Right lobe of liver (tissue), 6 donors: ENCODE data around the gene USH1C. TPM values are rescaled to one million over a fixed set of nuclear protein-coding genes. Genes with fewer than 3 reads are reported as not detected.
A peak's percentile ranks its signal among the peaks of the same experiment; 100 is the strongest.

Source experiments
- ATAC-seq, 4 donors: fragments of 200-7000 bp; cut with Tn5 transposase; one replicate each; pipeline ENCODE4 v1.9.1; 2020; ENCODE audit warnings: mild to moderate bottlenecking in 4 of 4, moderate library complexity in 4 of 4
- DNase-seq, 3 donors: peaks; one replicate each; pipeline ENCODE4 v3.0.0-alpha.2; 2020
- H3K27ac ChIP-seq, 3 donors: fragments of 200-600 bp; one replicate each; pipeline ENCODE4 v1.8.0; 2022
- H3K27me3 ChIP-seq, 2 donors: fragments of 200-600 bp; one replicate each; pipeline ENCODE4 v1.8.0; 2022
- H3K36me3 ChIP-seq, 4 donors: fragments of 200-600 bp; sonication (generic) in 1 of 4; one replicate each; pipeline versions ENCODE4 v1.5.1 to v1.8.0; 2017 to 2022; ENCODE audit warnings: control low read depth in 1 of 4
- H3K4me1 ChIP-seq, 4 donors: fragments of 200-600 bp; sonication (generic) in 1 of 4; one replicate each; pipeline versions ENCODE4 v1.5.1 to v1.8.0; 2017 to 2022; ENCODE audit warnings: control low read depth in 1 of 4
- H3K4me3 ChIP-seq, 3 donors: fragments of 200-600 bp; one replicate each; pipeline ENCODE4 v1.8.0; 2022
- H3K9me3 ChIP-seq, 4 donors: fragments of 200-600 bp; sonication (generic) in 1 of 4; one replicate each; pipeline versions ENCODE4 v1.5.1 to v1.8.0; 2017 to 2022; ENCODE audit warnings: control low read depth in 1 of 4
- POLR2A ChIP-seq: fragments of 450-650 bp; IDR thresholded peaks from one replicate; pipeline ENCODE4 v1.6.1; 2017; ENCODE audit warnings: antibody characterized with exemption, mild to moderate bottlenecking
- WGBS: methylation state at CpG from one replicate; pipeline ENCODE4 v1.1.6; 2018; ENCODE audit warnings: low coverage, low lambda C conversion rate; ENCODE audit not compliant: insufficient coverage; ENCODE audit errors: missing lambda C conversion rate; 5-methylcytosine and 5-hydroxymethylcytosine counted together
- intact Hi-C, 2 donors: fragments of 100-400 bp; cut with DNase I; formaldehyde crosslinking; loops; one replicate each; pipeline versions ENCODE4 v1.11.2 to v1.14.1; 2022
- total RNA-seq, 6 experiments: library from RNA; depleted of rRNA in 2 of 6; stranded (reverse); fragments of >200 nt in 2 of 6; fragmentation: NEBNext Ultra II Directional in 3 of 6; extraction: Animal tissue kit (Norgen Biotek cat#: 25700) in 3 of 6; gene quantifications; one replicate each; pipeline versions ENCODE4 v1.1.0 to v1.2.4, GENCODE V29; 2016 to 2023
- TF ChIP-seq, protein P1 (sequence below), 4 donors: fragments of 200-600 bp in 3 of 4; fragments of 450-650 bp in 1 of 4; IDR thresholded peaks; one replicate each; pipeline versions ENCODE4 v1.5.1 to v1.8.0; 2016 to 2022; ENCODE audit warnings: antibody characterized with exemption in 4 of 4, mild to moderate bottlenecking in 2 of 4
- donor health status: DM: no; HTN: yes; CAD: no.
- donor health status: DM: no; HTN: no; CAD: no.
- donor health status: DM: no; HTN: no; CAD: no.
- donor health status: DM: no; HTN: yes; CAD: no.
- donor health status: DM: no; HTN: yes; CAD: no.

USH1C gene
- total RNA-seq, 6 experiments from 2014 or later: 0.15 to 1.2 (median 0.58) TPM

DNA sequence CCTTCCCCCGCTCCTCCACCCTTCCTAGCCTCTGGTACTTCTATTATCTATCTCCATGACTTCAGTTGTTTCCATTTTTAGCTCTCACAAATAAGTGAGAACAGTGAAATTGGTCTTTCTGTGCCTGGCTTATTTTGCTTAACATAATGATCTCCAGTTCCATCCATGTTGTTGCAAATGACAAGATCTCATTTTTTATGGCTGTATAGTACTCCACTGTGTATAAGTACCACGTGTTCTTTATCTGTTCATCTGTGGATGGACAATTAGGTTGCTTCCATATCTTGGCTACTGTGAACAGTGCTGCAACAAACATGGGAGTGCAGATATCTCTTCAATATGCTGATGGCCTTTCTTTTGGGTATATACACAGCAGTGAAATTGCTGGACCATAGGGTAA lies 60.7 kb downstream of the USH1C start:
- DNase-seq: no peak
- no peaks in the 10 kb centered on the region for H3K36me3 ChIP-seq
- H3K27ac ChIP-seq: no peak overlapping the region
- H3K9me3 ChIP-seq: no peaks in the 10 kb centered on the region
- WGBS: 54% methylated on average over 2 of the region's 2 CpGs
- H3K4me1 ChIP-seq: no peaks in the 10 kb centered on the region
- no peak overlapping the region for H3K4me3 ChIP-seq
- intact Hi-C loops: no loop called here
- no peak for TF ChIP-seq POLR2A
- TF ChIP-seq, protein P1, sequence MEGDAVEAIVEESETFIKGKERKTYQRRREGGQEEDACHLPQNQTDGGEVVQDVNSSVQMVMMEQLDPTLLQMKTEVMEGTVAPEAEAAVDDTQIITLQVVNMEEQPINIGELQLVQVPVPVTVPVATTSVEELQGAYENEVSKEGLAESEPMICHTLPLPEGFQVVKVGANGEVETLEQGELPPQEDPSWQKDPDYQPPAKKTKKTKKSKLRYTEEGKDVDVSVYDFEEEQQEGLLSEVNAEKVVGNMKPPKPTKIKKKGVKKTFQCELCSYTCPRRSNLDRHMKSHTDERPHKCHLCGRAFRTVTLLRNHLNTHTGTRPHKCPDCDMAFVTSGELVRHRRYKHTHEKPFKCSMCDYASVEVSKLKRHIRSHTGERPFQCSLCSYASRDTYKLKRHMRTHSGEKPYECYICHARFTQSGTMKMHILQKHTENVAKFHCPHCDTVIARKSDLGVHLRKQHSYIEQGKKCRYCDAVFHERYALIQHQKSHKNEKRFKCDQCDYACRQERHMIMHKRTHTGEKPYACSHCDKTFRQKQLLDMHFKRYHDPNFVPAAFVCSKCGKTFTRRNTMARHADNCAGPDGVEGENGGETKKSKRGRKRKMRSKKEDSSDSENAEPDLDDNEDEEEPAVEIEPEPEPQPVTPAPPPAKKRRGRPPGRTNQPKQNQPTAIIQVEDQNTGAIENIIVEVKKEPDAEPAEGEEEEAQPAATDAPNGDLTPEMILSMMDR (IDR thresholded peaks at IDR 0.05): no peak
- no peaks in the 10 kb centered on the region for H3K27me3 ChIP-seq
- ATAC-seq: no peak

DNA sequence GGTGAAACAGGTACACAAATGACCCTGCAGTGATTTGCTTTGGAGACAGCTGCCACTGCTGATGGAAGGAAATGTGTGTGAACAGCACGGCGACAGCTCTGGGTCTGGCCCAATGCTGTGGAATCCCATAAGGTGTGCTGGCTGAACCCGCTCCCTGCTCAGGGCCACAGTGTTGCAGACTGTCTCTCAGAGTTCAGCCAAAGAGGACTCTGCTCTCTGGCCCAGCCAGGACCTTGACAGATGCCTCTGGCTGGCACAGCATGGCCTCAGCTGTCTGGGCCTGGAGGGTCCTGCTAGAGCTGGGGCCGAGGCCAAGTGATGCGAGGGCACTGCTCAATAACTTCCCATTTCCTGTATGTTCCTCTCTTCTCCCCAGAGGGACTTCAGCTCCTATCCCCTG lies 62.3 kb downstream of the USH1C start:
- no peak overlapping the region for H3K27ac ChIP-seq
- no CpG with 5 or more reads among the region's 5 CpGs for WGBS
- TF ChIP-seq, protein P1 (IDR thresholded peaks at IDR 0.05): no peak
- H3K4me3 ChIP-seq: no peak overlapping the region
- H3K27me3 ChIP-seq: no peaks in the 10 kb centered on the region
- intact Hi-C loops: no loop called here
- H3K4me1 ChIP-seq: no peaks in the 10 kb centered on the region
- ATAC-seq (peak in 1 of 4 donors; percentile 35), DNase-seq (no peak)
- no peaks in the 10 kb centered on the region for H3K9me3 ChIP-seq
- no peaks in the 10 kb centered on the region for H3K36me3 ChIP-seq

DNA sequence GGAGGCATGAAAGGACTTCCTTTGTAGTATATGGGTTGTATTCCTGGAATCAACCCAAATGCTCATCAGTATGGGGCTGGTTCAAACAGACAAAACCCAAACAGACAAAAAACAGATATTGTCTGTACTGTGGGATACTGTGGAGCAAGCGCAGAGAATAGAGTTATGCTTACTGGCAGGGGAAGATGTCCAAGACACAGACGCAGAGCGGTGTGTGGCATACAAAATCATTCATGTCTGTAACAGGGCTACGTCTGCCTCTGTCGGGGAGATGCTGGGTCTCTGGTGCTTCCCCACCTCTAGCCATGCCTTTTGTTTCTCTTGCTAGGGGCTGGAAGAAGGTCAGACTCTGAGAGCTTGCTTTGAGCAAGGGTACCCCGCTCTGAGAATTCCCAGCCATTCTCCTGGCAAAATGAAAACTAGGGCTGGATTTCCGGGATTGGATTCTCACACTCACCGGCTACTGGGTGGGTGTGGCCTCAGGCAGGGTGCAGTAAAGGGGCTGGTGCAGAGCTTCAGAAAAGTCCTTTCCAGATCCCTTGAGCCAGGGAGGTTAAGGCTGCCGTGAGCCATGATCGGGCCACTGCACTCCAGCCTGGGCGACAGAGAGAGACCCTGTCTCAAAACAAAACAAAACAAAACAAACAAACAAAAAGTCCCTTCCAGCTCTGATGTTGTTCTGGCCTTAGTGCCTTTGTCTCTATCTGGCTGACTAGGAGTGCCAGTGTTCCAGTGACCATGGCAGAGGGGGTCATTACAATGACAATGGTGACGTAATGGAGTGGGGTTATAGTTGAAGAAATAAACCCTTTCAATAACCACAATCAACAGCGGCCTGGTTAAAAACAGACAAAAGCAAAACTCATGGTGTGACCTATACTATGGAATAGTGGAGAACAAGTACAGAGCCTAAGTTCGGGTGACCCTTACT lies 64.7 kb downstream of the USH1C start:
- no peaks in the 10 kb centered on the region for H3K27me3 ChIP-seq
- WGBS: 25% methylated on average over 12 of the region's 14 CpGs

DNA sequence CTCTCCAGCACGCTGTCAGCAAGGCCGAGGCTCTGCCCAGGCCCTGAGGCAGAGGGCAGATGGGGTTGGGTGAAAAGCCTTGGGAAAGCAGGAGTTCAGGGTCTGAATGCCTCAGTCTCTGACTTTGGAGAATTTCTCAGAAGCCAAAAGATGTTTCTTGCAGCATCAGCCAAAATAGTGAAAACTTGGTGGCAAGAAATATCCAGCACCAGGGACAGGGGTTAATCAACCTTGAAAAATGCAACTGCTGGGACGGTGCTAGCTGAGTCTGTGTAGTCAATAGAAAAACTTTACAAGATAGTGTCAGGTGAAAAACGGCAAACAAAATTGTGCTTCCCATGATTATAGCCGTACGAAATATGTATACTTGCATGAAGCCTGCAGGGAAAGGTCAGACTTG lies 66.1 kb downstream of the USH1C start:
- intact Hi-C loops: no loop called here
- DNase-seq: no peak
- no peaks in the 10 kb centered on the region for H3K36me3 ChIP-seq
- no peaks in the 10 kb centered on the region for H3K27me3 ChIP-seq
- ATAC-seq: no peak
- no peak overlapping the region for H3K27ac ChIP-seq
- H3K4me1 ChIP-seq: no peaks in the 10 kb centered on the region
- H3K4me3 ChIP-seq: no peak overlapping the region
- 54% methylated on average over 6 of the region's 6 CpGs for WGBS
- TF ChIP-seq, protein P1 (IDR thresholded peaks at IDR 0.05): no peak
- TF ChIP-seq POLR2A: no peak
- no peaks in the 10 kb centered on the region for H3K9me3 ChIP-seq

More for the DNA sequence above, 64.7 kb downstream of the USH1C start:
- Histone ChIP-seq H3K4me3 (no peak overlapping the region), H3K27ac (no peak overlapping the region), H3K9me3 (no peaks in the 10 kb centered on the region), H3K36me3 (no peaks in the 10 kb centered on the region), H3K4me1 (no peaks in the 10 kb centered on the region)
- ATAC-seq (peak; percentile 38 to 62 (median 51)), DNase-seq (no peak)
- intact Hi-C loops: no loop called here
- no peak for TF ChIP-seq POLR2A
- TF ChIP-seq, protein P1 (IDR thresholded peaks at IDR 0.05): no peak
